HG03025 (cell line): ENCODE data around the gene CEP128.

Source experiments
- ATAC-seq: cut with Tn5 transposase; IDR thresholded peaks from one replicate; pipeline ENCODE4 v1.9.1; 2021; ENCODE audit warnings: mild to moderate bottlenecking, moderate library complexity; ENCODE audit not compliant: unreplicated experiment, low FRiP score

CEP128 gene

GRCh38 chr14:80498533-80498932, 443.0 kb downstream of the CEP128 start:
- ATAC-seq, result no peak

GRCh38 chr14:80496090-80496489, 445.4 kb downstream of the CEP128 start:
- no peak for ATAC-seq

- ATAC-seq, result no peak
Measured at GRCh38 chr14:80494769-80495168, 446.8 kb downstream of the CEP128 start.

- ATAC-seq, result no peak
Measured at GRCh38 chr14:80493620-80494019, 447.9 kb downstream of the CEP128 start.

- no peak for ATAC-seq
Measured at GRCh38 chr14:80491650-80492049, 449.9 kb downstream of the CEP128 start.

GRCh38 chr14:80491131-80491530, 450.4 kb downstream of the CEP128 start:
- peak; percentile 72 for ATAC-seq

GRCh38 chr14:80489513-80489912, 452.0 kb downstream of the CEP128 start:
- no peak for ATAC-seq

GRCh38 chr14:80485764-80486163, 455.8 kb downstream of the CEP128 start:
- no peak for ATAC-seq

- ATAC-seq, result no peak
Measured at GRCh38 chr14:80483331-80483730, 458.2 kb downstream of the CEP128 start.

- no peak for ATAC-seq
Measured at GRCh38 chr14:80477388-80478160, 464.0 kb downstream of the CEP128 start.

GRCh38 chr14:80475074-80475473, 466.5 kb downstream of the CEP128 start:
- ATAC-seq, result no peak

GRCh38 chr14:80468331-80469122, 473.0 kb downstream of the CEP128 start:
- no peak for ATAC-seq

GRCh38 chr14:80465546-80466220, 475.9 kb downstream of the CEP128 start:
- ATAC-seq, result no peak

- ATAC-seq, result no peak
Measured at GRCh38 chr14:80464531-80465149, 476.9 kb downstream of the CEP128 start.

- no peak for ATAC-seq
Measured at GRCh38 chr14:80456209-80456608, 485.3 kb downstream of the CEP128 start.

- no peak for ATAC-seq
Measured at GRCh38 chr14:80455031-80455430, 486.5 kb downstream of the CEP128 start.

GRCh38 chr14:80448267-80448666, 493.3 kb downstream of the CEP128 start:
- no peak for ATAC-seq

- no peak for ATAC-seq
Measured at GRCh38 chr14:80447392-80447791, 494.1 kb downstream of the CEP128 start.
